ENCODE measurements around the gene RTKN. TPM values are rescaled to one million over a fixed set of nuclear protein-coding genes. Genes with fewer than 3 reads are reported as not detected.

Gene RTKN
- total and polyA plus RNA-seq, 5 donors from 2014 or later = 0.34 to 0.39 (median 0.34) TPM; not detected in 2

DNA sequence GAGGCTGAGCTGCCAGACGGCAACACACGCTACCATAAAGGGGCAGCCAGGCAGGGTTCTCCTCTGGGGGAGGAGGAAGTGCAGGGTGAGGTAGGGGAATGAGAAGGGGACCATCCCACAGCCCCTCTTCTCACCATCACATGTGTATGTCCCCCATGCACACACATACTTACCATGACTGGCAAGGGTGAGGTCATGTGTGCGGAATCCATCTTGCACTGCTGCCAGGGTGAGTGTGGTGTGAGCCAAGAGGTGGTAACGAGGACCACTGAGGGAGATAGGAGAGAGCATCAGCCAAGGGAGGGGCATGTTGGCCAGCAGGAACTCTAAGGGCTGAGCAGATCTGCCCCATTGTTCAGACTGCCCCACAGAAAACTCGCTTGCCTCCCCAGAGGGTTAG, 13.1 kb downstream of the RTKN start:
- no peaks in the 10 kb centered on the region for H3K4me1 ChIP-seq (ENCODE audit: control insufficient read depth, insufficient read depth, low read length, poor library complexity, severe bottlenecking)
- Mint-ChIP-seq H3K4me3 (peak overlapping the region in 1 of 4 donors; percentile 10), H3K27ac (no peak overlapping the region), H3K4me1 (no peaks in the 10 kb centered on the region), H3K36me3 (peaks cover 9% of the 10 kb centered on the region), H3K27me3 (peaks cover 4% of the 10 kb centered on the region), H3K9me3 (no peaks in the 10 kb centered on the region)
- no peak overlapping the region for H3K27ac ChIP-seq (ENCODE audit: insufficient read depth, low read length, poor library complexity, severe bottlenecking)
- ATAC-seq (ENCODE audit: low read depth in 2 of 2) = no peak
- H3K9me3 ChIP-seq (ENCODE audit: control insufficient read depth in 2 of 2, low read length in 2 of 2) = no peaks in the 10 kb centered on the region
- peaks cover 5% of the 10 kb centered on the region for H3K36me3 ChIP-seq (ENCODE audit: control insufficient read depth, insufficient read depth, low read length)
- H3K4me3 ChIP-seq (ENCODE audit: low read depth, low read length) = no peak overlapping the region
- DNase-seq = no peak
- no peaks in the 10 kb centered on the region for H3K27me3 ChIP-seq (ENCODE audit: control insufficient read depth, insufficient read depth, low read length)

DNA sequence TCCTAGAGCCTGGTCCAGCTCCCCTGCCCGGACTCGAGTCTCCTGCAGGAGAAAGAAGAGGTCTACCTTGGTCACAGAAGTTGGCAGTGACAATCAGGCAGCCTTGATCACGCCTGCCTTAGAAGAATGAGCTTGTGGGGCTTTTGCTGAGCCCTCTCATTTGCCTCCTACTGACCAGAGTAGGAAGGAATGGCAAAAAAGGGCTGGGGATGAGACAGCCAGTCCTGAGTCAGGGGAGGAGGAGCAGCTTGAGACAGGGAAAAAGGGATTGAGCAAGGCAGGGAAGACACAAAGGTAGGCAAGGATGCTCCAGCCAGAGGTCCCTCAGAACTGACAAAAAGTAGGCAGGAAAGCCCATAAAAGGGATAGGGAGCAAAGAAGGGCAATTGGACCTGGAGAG, 14.2 kb downstream of the RTKN start:
- peaks cover 9% of the 10 kb centered on the region for H3K36me3 Mint-ChIP-seq
- Histone ChIP-seq H3K4me3 (ENCODE audit: low read depth, low read length) (no peak overlapping the region), H3K27ac (ENCODE audit: insufficient read depth, low read length, poor library complexity, severe bottlenecking) (no peak overlapping the region), H3K36me3 (ENCODE audit: control insufficient read depth, insufficient read depth, low read length) (peaks cover 5% of the 10 kb centered on the region), H3K4me1 (ENCODE audit: control insufficient read depth, insufficient read depth, low read length, poor library complexity, severe bottlenecking) (no peaks in the 10 kb centered on the region), H3K9me3 (ENCODE audit: control insufficient read depth in 2 of 2, low read length in 2 of 2) (no peaks in the 10 kb centered on the region), H3K27me3 (ENCODE audit: control insufficient read depth, insufficient read depth, low read length) (no peaks in the 10 kb centered on the region)
- no peak for ATAC-seq (ENCODE audit: low read depth in 2 of 2)
- peaks cover 0 to 6% (median 2%) of the 10 kb centered on the region in 4 donors for H3K4me1 Mint-ChIP-seq
- DNase-seq = no peak
- peak overlapping the region in 2 of 3 donors; percentile 55 to 67 for H3K27ac Mint-ChIP-seq
- no peaks in the 10 kb centered on the region for H3K9me3 Mint-ChIP-seq
- peaks cover 4% of the 10 kb centered on the region for H3K27me3 Mint-ChIP-seq
- H3K4me3 Mint-ChIP-seq = peak overlapping the region in 1 of 4 donors; percentile 12

DNA sequence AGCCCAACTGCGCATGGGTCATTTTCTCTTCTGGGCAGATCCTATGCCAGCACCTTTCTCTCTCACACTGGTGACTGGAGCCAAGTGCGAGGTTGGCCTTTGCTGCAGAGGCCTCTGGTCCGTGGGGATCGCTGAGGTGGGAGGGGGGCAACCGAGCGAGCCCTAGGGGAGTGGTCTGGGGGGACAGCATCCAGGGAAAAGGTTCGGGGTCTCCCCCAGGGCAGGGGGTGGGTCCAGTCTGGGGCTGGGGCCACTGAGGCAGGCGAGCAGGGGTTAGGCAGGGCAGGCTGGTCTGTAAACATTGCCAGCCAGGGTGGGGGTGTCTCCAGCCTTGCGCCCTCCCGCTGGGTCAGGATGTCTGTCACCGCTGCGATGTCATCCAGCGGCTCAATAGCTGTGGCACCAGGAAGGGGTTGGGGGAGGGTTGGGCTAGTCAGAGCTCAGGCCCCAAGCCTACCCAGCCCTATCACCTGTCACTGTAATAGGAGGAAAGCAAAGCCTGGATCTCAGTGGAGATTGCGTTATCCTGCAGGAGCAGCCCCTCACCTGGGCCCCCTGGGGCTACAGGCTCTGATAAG, 15.5 kb downstream of the RTKN start:
- H3K36me3 Mint-ChIP-seq = peaks cover 9% of the 10 kb centered on the region
- H3K4me1 Mint-ChIP-seq = peaks cover 1 to 16% (median 7%) of the 10 kb centered on the region in 4 donors
- H3K27ac Mint-ChIP-seq = no peak overlapping the region

DNA sequence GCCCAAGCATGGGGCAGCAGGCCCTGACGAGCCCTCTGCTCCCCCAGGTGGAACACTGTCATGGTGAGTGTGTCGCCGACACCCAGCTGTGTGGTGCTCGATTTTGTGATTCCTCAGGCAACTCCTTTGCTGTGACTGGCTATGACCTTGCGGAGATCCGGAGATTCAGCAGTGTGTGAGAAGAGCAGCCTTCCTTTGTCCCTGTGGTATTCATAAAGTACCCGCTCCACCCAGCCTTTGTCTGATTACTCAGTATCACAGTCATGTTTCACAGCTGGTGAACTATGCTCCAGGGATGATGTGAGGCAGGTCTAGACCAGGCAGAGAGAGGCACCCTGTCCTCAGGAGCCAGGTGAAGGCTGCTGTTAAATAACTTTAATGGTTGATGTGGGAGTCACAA, 16.2 kb downstream of the RTKN start:
- Mint-ChIP-seq H3K36me3 (peaks cover 9% of the 10 kb centered on the region), H3K9me3 (no peaks in the 10 kb centered on the region), H3K27me3 (peaks cover 9% of the 10 kb centered on the region), H3K4me3 (no peak overlapping the region), H3K4me1 (peaks cover 6 to 20% (median 10%) of the 10 kb centered on the region in 4 donors), H3K27ac (no peak overlapping the region)
- Histone ChIP-seq H3K36me3 (ENCODE audit: control insufficient read depth, insufficient read depth, low read length) (peaks cover 5% of the 10 kb centered on the region), H3K4me1 (ENCODE audit: control insufficient read depth, insufficient read depth, low read length, poor library complexity, severe bottlenecking) (peaks cover 13% of the 10 kb centered on the region), H3K27ac (ENCODE audit: insufficient read depth, low read length, poor library complexity, severe bottlenecking) (no peak overlapping the region), H3K9me3 (ENCODE audit: control insufficient read depth in 2 of 2, low read length in 2 of 2) (no peaks in the 10 kb centered on the region), H3K4me3 (ENCODE audit: low read depth, low read length) (no peak overlapping the region), H3K27me3 (ENCODE audit: control insufficient read depth, insufficient read depth, low read length) (no peaks in the 10 kb centered on the region)
- no peak for ATAC-seq (ENCODE audit: low read depth in 2 of 2)
- DNase-seq = no peak

More for the DNA sequence above, 15.5 kb downstream of the RTKN start:
- Histone ChIP-seq H3K27ac (ENCODE audit: insufficient read depth, low read length, poor library complexity, severe bottlenecking) (no peak overlapping the region), H3K36me3 (ENCODE audit: control insufficient read depth, insufficient read depth, low read length) (peaks cover 5% of the 10 kb centered on the region), H3K9me3 (ENCODE audit: control insufficient read depth in 2 of 2, low read length in 2 of 2) (no peaks in the 10 kb centered on the region), H3K4me1 (ENCODE audit: control insufficient read depth, insufficient read depth, low read length, poor library complexity, severe bottlenecking) (peaks cover 8% of the 10 kb centered on the region), H3K27me3 (ENCODE audit: control insufficient read depth, insufficient read depth, low read length) (no peaks in the 10 kb centered on the region), H3K4me3 (ENCODE audit: low read depth, low read length) (no peak overlapping the region)
- H3K9me3 Mint-ChIP-seq = no peaks in the 10 kb centered on the region
- H3K27me3 Mint-ChIP-seq = peaks cover 9% of the 10 kb centered on the region
- H3K4me3 Mint-ChIP-seq = peak overlapping the region in 1 of 4 donors; percentile 49
- DNase-seq = no peak
- no peak for ATAC-seq (ENCODE audit: low read depth in 2 of 2)

DNA sequence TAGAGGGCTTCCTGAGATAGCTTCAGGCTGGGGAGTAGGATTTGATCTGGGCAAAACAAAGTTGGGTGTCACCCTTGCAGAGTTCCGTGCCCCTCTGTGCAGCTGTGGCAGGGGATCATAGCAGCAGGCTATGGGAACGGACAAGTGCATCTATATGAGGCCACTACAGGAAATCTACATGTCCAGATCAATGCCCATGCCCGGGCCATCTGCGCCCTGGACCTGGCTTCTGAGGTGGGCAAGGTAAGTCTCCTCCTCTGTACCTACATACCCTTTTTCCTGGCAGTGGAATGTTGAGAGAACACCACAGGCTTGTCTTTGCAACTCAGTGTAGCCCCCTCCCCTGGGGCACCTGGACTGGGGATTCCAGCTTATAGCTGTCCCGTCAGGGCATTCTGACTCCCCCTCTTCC, 16.7 kb downstream of the RTKN start:
- no peaks in the 10 kb centered on the region for H3K9me3 Mint-ChIP-seq
- no peak overlapping the region for H3K27ac ChIP-seq (ENCODE audit: insufficient read depth, low read length, poor library complexity, severe bottlenecking)
- no peak for DNase-seq
- H3K4me3 ChIP-seq (ENCODE audit: low read depth, low read length) = no peak overlapping the region
- H3K27me3 ChIP-seq (ENCODE audit: control insufficient read depth, insufficient read depth, low read length) = no peaks in the 10 kb centered on the region
- peaks cover 9% of the 10 kb centered on the region for H3K36me3 Mint-ChIP-seq
- no peaks in the 10 kb centered on the region for H3K9me3 ChIP-seq (ENCODE audit: control insufficient read depth in 2 of 2, low read length in 2 of 2)
- H3K4me1 ChIP-seq (ENCODE audit: control insufficient read depth, insufficient read depth, low read length, poor library complexity, severe bottlenecking) = peaks cover 13% of the 10 kb centered on the region
- peak overlapping the region in 1 of 4 donors; percentile 88 for H3K4me3 Mint-ChIP-seq
- H3K27me3 Mint-ChIP-seq = peaks cover 14% of the 10 kb centered on the region
- H3K36me3 ChIP-seq (ENCODE audit: control insufficient read depth, insufficient read depth, low read length) = peaks cover 5% of the 10 kb centered on the region
- no peak for ATAC-seq (ENCODE audit: low read depth in 2 of 2)
- H3K27ac Mint-ChIP-seq = no peak overlapping the region
- peaks cover 6 to 26% (median 14%) of the 10 kb centered on the region in 4 donors for H3K4me1 Mint-ChIP-seq

DNA sequence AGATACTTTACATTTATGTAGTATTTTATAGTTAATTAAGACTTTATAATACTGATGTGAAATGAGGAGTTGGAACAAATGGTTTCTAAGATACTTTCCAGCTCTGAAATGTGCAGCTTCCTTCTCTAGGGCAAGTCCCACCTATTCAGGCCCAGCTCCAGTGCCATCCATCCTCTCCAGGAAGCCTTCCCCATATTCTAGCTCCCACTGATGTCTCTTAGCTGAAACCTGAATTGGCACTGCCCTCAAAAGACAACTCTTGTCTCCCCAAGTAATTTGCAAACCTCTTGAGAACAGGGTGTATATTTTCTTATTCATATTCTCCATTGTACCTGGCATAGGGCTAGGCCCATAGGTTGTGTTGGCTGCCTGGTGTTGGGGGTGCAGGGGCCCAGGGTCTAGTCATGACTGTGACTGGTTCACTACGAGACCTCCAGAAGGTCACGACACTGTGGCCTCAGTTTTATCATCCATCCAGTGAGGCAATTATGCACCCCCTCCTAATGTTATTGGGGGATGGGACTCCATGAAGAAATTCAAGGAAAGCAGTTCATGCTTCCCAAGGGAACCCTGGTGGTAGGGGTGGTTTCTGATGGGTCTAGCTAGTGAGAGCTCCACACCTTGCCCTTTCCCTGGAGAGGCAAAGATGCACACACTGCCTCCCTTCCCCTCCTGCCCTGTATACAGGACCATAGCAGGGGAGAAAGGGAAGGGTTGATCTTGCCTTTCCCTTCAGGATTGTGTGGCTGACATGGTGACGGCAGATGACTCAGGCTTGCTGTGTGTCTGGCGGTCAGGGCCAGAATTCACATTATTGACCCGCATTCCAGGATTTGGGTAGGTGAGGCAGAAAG, 17.4 kb downstream of the RTKN start:
- H3K27ac ChIP-seq (ENCODE audit: insufficient read depth, low read length, poor library complexity, severe bottlenecking) = no peak overlapping the region
- H3K4me3 Mint-ChIP-seq = peak overlapping the region in 2 of 4 donors; percentile 1 to 88
- H3K9me3 Mint-ChIP-seq = no peaks in the 10 kb centered on the region

DNA sequence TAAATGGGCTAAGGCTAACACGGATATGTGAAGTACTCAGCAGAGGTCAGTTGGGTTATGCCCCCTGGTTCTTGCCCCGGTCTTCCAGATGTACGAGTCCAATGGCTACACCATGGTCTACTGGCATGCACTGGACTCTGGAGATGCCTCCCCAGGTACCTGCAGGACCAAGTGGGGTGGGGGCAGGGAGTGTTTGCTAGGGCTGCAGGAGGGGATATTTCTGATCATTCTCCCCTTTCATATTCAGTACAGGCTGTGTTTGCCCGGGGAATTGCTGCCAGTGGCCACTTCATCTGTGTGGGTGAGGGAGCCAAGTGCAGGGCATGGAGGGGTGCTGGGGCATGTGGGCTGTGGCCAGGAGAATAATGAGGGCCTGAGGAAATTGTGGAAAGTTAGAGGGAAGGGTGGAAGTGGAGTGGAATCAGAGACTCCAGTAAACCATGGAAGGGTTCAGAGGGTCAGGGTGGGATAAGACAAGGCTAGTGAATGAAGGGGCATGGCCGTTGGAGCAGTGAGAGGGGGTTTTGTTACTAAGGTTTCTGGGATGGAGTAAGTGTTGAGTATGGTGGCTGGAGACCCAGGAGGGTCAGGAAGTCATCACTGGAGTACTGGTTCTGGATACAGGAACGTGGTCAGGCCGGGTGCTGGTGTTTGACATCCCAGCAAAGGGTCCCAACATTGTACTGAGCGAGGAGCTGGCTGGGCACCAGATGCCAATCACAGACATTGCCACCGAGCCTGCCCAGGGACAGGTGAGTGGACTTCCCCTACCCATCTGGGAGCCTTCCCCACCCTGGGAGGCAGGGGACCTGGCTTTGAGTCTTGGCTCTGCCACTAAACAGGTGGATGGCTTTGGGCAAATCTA, 18.3 kb downstream of the RTKN start:
- Mint-ChIP-seq H3K9me3 (no peaks in the 10 kb centered on the region), H3K27ac (peak overlapping the region in 2 of 3 donors; percentile 99), H3K4me3 (peak overlapping the region; percentile 88 to 99 (median 98)), H3K4me1 (peaks cover 6 to 28% (median 15%) of the 10 kb centered on the region in 4 donors), H3K36me3 (peaks cover 9% of the 10 kb centered on the region), H3K27me3 (peaks cover 14% of the 10 kb centered on the region)
- Histone ChIP-seq H3K4me3 (ENCODE audit: low read depth, low read length) (no peak overlapping the region), H3K9me3 (ENCODE audit: control insufficient read depth in 2 of 2, low read length in 2 of 2) (no peaks in the 10 kb centered on the region), H3K36me3 (ENCODE audit: control insufficient read depth, insufficient read depth, low read length) (peaks cover 5% of the 10 kb centered on the region), H3K4me1 (ENCODE audit: control insufficient read depth, insufficient read depth, low read length, poor library complexity, severe bottlenecking) (peaks cover 13% of the 10 kb centered on the region), H3K27me3 (ENCODE audit: control insufficient read depth, insufficient read depth, low read length) (no peaks in the 10 kb centered on the region), H3K27ac (ENCODE audit: insufficient read depth, low read length, poor library complexity, severe bottlenecking) (no peak overlapping the region)
- ATAC-seq (ENCODE audit: low read depth in 2 of 2) (no peak), DNase-seq (no peak)

More for the DNA sequence above, 17.4 kb downstream of the RTKN start:
- no peaks in the 10 kb centered on the region for H3K9me3 ChIP-seq (ENCODE audit: control insufficient read depth in 2 of 2, low read length in 2 of 2)
- DNase-seq (no peak), ATAC-seq (ENCODE audit: low read depth in 2 of 2) (no peak)
- Mint-ChIP-seq H3K36me3 (peaks cover 9% of the 10 kb centered on the region), H3K4me1 (peaks cover 6 to 28% (median 15%) of the 10 kb centered on the region in 4 donors), H3K27me3 (peaks cover 14% of the 10 kb centered on the region), H3K27ac (no peak overlapping the region)
- no peaks in the 10 kb centered on the region for H3K27me3 ChIP-seq (ENCODE audit: control insufficient read depth, insufficient read depth, low read length)
- H3K36me3 ChIP-seq (ENCODE audit: control insufficient read depth, insufficient read depth, low read length) = peaks cover 5% of the 10 kb centered on the region
- no peak overlapping the region for H3K4me3 ChIP-seq (ENCODE audit: low read depth, low read length)
- peaks cover 13% of the 10 kb centered on the region for H3K4me1 ChIP-seq (ENCODE audit: control insufficient read depth, insufficient read depth, low read length, poor library complexity, severe bottlenecking)

All from CD4-positive, CD25-positive, alpha-beta regulatory T cell (primary cell).